ENCODE results near the gene FMNL2. TPM values are rescaled to one million over a fixed set of nuclear protein-coding genes. Genes with fewer than 3 reads are reported as not detected.
A peak's percentile ranks its signal among the peaks of the same experiment; 100 is the strongest.

FMNL2 gene
- total RNA-seq, 1 donor from 2014 or later: 166 TPM

- no peak for TF ChIP-seq CTCF (IDR thresholded peaks at IDR 0.05; ENCODE audit: partially characterized antibody, unreplicated experiment)
- H3K4me1 Mint-ChIP-seq (ENCODE audit: low read depth, unreplicated experiment): peaks cover 51% of the 10 kb centered on the region
- DNase-seq: no peak
- H3K4me3 Mint-ChIP-seq (ENCODE audit: unreplicated experiment): no peak overlapping the region
- no peaks in the 10 kb centered on the region for H3K36me3 Mint-ChIP-seq (ENCODE audit: unreplicated experiment)
- peaks cover 4% of the 10 kb centered on the region for H3K27me3 Mint-ChIP-seq (ENCODE audit: unreplicated experiment)
- peaks cover 5% of the 10 kb centered on the region for H3K9me3 Mint-ChIP-seq (ENCODE audit: unreplicated experiment)
- H3K27ac Mint-ChIP-seq (ENCODE audit: unreplicated experiment): no peak overlapping the region
Measured at GRCh38 chr2:152459091-152459490, 124.1 kb downstream of the FMNL2 start.

GRCh38 chr2:152460567-152460966 lies 125.6 kb downstream of the FMNL2 start:
- Mint-ChIP-seq H3K9me3 (ENCODE audit: unreplicated experiment) (peaks cover 4% of the 10 kb centered on the region), H3K27ac (ENCODE audit: unreplicated experiment) (no peak overlapping the region), H3K36me3 (ENCODE audit: unreplicated experiment) (no peaks in the 10 kb centered on the region), H3K4me3 (ENCODE audit: unreplicated experiment) (no peak overlapping the region), H3K27me3 (ENCODE audit: unreplicated experiment) (peaks cover 5% of the 10 kb centered on the region), H3K4me1 (ENCODE audit: low read depth, unreplicated experiment) (peaks cover 54% of the 10 kb centered on the region)
- TF ChIP-seq CTCF (IDR thresholded peaks at IDR 0.05; ENCODE audit: partially characterized antibody, unreplicated experiment): no peak
- DNase-seq: no peak

GRCh38 chr2:152462120-152462519 lies 127.1 kb downstream of the FMNL2 start:
- Mint-ChIP-seq H3K27me3 (ENCODE audit: unreplicated experiment) (peaks cover 3% of the 10 kb centered on the region), H3K4me1 (ENCODE audit: low read depth, unreplicated experiment) (peaks cover 65% of the 10 kb centered on the region), H3K9me3 (ENCODE audit: unreplicated experiment) (peaks cover 6% of the 10 kb centered on the region), H3K27ac (ENCODE audit: unreplicated experiment) (no peak overlapping the region), H3K36me3 (ENCODE audit: unreplicated experiment) (no peaks in the 10 kb centered on the region), H3K4me3 (ENCODE audit: unreplicated experiment) (no peak overlapping the region)
- no peak for TF ChIP-seq CTCF (IDR thresholded peaks at IDR 0.05; ENCODE audit: partially characterized antibody, unreplicated experiment)
- no peak for DNase-seq

GRCh38 chr2:152462779-152463178 lies 127.8 kb downstream of the FMNL2 start:
- peaks cover 70% of the 10 kb centered on the region for H3K4me1 Mint-ChIP-seq (ENCODE audit: low read depth, unreplicated experiment)
- DNase-seq: no peak
- TF ChIP-seq CTCF (IDR thresholded peaks at IDR 0.05; ENCODE audit: partially characterized antibody, unreplicated experiment): no peak

GRCh38 chr2:152464851-152465470 lies 130.0 kb downstream of the FMNL2 start:
- DNase-seq: peak; percentile 32
- peaks cover 73% of the 10 kb centered on the region for H3K4me1 Mint-ChIP-seq (ENCODE audit: low read depth, unreplicated experiment)
- no peak for TF ChIP-seq CTCF (IDR thresholded peaks at IDR 0.05; ENCODE audit: partially characterized antibody, unreplicated experiment)
- peaks cover 8% of the 10 kb centered on the region for H3K9me3 Mint-ChIP-seq (ENCODE audit: unreplicated experiment)
- no peaks in the 10 kb centered on the region for H3K36me3 Mint-ChIP-seq (ENCODE audit: unreplicated experiment)
- peak overlapping the region; percentile 75 for H3K4me3 Mint-ChIP-seq (ENCODE audit: unreplicated experiment)
- peak overlapping the region; percentile 96 for H3K27ac Mint-ChIP-seq (ENCODE audit: unreplicated experiment)
- peaks cover 5% of the 10 kb centered on the region for H3K27me3 Mint-ChIP-seq (ENCODE audit: unreplicated experiment)

More at GRCh38 chr2:152462779-152463178, 127.8 kb downstream of the FMNL2 start:
- Mint-ChIP-seq H3K9me3 (ENCODE audit: unreplicated experiment) (peaks cover 6% of the 10 kb centered on the region), H3K27ac (ENCODE audit: unreplicated experiment) (no peak overlapping the region), H3K27me3 (ENCODE audit: unreplicated experiment) (peaks cover 3% of the 10 kb centered on the region), H3K36me3 (ENCODE audit: unreplicated experiment) (no peaks in the 10 kb centered on the region), H3K4me3 (ENCODE audit: unreplicated experiment) (no peak overlapping the region)

Measured in glutamatergic neuron (in vitro differentiated cells).